Umbilical cord (tissue), 2 donors: Measurements from ENCODE around the gene AP1M1. TPM values are rescaled to one million over a fixed set of nuclear protein-coding genes. Genes with fewer than 3 reads are reported as not detected.
"Not testable (repeated sequence)": the region's sequence is repeated elsewhere in the genome, so short reads cannot be mapped to it uniquely, and the experiment has no call there.

ENCODE experiments used
- DNase-seq: peaks from one replicate; pipeline ENCODE4 v3.0.0-alpha.2; 2015; ENCODE audit warnings: low spot score
- total RNA-seq: library from RNA; depleted of rRNA; stranded (reverse); fragments of >200 nt; gene quantifications from one replicate; pipeline ENCODE4 v1.2.3, GENCODE V29; 2014; ENCODE audit warnings: low replicate concordance; ENCODE audit not compliant: insufficient read depth

The AP1M1 gene
- 16.1 TPM for total RNA-seq

- peak; percentile 99 for DNase-seq
Measured at GRCh38 chr19:16197622-16198369, at the start of gene AP1M1. AP1M1 (plus strand) TSS chr19:16197911; CDS start chr19:16198027, 116 bp downstream.

DNA sequence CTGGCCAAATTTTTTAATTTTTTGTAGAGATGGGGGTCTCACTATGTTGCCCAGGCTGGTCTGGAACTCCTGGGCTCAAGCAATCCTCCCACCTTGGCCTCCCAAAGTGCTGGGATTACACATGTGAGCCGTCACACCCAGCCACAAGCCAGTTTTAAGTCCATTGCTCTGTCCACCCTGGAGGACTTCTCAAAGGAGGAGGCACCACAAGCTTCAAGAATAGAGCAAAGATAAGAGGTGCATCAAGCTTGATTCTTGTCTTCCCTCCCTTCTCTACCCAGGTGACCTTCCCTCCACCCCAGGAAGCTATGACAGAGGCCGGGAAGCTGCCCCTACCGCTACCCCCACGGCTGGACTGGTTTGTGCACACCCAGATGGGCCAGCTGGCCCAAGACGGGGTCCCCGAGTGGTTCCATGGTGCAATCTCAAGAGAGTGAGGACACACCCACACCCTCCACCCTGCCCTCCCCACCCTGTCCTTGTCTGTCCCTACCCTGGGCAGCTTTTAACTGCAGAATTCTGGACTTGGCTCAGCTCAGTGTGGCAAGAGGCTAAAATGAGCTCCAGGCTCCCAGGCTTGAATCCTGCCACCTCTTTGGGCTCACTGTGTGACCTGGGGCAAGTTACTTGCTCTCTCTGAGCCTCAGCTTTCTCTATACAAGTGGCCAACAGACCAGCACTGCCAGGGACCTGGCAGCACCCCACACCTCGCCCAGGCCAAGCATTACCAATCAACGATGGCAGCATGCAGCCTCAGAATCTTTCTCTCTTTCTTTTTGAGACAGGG lies 49.1 kb upstream of the AP1M1 start:
- no peak for DNase-seq

- no peak for DNase-seq
Measured at GRCh38 chr19:16153582-16154336, 44.0 kb upstream of the AP1M1 start.

- DNase-seq: no peak
Measured at GRCh38 chr19:16154557-16154956, 43.2 kb upstream of the AP1M1 start.

GRCh38 chr19:16155128-16155527 lies 42.6 kb upstream of the AP1M1 start:
- no peak for DNase-seq

- no peak for DNase-seq
Measured at GRCh38 chr19:16156904-16157303, 40.8 kb upstream of the AP1M1 start.

- DNase-seq: no peak
Measured at GRCh38 chr19:16157601-16158000, 40.1 kb upstream of the AP1M1 start.

DNA sequence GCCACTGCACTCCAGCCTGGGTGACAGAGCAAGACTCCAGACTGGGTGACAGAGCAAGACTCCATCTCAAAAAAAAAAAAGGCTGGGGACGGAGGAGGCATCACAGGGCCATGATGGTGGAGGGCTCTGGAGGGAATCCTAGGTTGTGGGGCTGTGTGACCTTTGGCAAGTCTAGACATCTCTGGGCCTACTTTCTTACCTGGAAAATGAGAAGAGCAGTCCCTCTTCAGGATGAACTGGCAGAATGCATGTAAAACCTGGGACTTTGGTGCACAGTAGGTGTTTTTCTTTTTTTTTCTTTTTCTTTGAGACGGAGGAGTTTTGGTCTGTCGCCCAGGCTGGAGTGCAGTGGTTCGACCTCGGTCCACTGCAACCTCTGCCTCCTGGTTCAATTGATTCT lies 38.1 kb upstream of the AP1M1 start:
- DNase-seq: no peak

GRCh38 chr19:16160445-16160942 lies 37.2 kb upstream of the AP1M1 start:
- DNase-seq: no peak

GRCh38 chr19:16160943-16161560 lies 36.7 kb upstream of the AP1M1 start:
- DNase-seq: no peak

DNA sequence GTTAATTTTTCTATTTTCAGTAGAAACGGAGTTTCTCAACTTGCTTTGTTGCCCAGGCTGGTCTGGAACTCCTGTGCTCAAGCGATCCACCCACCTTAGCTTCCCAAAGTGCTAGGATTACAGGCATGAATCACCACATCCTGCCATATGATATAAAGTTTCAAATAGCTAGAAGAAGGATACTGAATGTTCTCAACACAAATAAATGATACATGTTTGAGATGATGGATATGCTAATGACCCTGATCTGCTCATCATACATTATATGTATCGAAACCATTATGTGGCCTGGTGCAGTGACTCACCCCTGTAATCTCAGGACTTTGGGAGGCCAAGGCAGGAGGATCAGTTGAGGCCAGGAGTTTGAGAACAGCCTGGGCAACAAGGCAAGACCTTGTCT lies 35.9 kb upstream of the AP1M1 start:
- peak; percentile 52 for DNase-seq

DNA sequence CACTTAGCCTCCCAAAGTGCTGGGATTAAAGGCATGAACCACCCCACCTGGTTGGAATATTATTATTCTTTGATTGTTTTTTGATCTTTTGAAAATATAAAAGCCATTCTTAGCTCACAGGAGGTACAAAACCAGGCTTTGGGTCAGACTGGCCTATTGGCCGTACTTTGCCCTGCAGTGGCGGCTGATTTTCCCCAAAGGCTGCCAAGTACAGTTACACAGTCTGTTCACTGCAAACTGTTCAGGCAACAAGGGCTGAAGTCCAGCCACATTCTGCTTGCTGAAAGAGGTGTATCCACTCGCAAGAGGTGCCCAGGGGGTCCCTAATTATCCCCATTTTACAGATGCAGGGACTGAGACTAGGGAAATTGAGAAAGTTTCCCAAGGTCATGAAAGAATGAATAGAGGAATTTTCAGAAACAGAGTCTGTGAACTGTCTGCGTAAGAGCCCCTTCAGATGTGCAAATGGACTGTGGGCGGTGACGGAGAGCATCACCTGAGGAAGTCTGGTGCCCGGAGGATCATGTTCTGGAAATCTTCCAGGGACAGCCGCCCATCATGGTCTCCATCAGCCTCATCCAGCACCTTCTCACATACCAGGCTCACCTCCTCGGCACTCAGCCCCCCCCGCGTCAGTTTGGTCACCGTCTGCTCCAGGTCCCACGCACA lies 33.4 kb upstream of the AP1M1 start:
- DNase-seq: no peak

DNA sequence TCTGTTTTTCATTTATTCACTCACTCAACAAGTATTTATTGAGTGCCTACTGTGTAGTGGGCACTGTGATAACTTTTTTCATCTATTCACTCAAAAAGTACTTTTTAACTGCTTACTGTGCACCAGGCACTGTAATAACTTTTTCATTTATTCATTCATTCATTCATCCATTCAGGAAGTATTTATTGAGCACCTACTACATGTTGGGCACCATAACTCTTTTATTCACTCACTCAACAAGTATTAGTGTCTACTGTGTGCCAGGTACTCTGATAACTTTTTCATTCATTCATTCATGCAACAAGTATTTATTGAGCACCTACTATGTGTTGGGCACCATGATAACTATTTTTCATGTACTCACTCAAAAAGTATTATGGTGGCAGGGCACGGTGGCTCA lies 31.3 kb upstream of the AP1M1 start:
- DNase-seq: no peak

DNA sequence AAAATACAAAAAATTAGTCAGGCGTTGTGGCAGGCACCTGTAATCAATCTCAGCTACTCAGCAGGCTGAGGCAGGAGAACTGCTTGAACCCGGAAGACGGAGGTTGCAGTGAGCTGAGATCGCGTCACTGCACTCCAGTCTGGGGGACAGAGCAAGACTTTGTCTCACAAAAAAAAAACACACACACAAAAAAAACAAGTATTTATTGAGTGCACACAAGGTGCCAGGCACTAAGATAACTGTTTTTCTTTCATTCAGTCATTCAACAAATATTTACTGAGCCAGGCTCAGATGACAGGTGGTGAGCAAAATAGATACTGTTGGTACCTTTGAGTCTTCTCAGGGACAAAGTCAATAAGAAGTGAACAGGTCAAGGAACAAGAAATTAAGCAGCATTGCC lies 30.7 kb upstream of the AP1M1 start:
- no peak for DNase-seq

- DNase-seq: no peak
Measured at GRCh38 chr19:16168465-16169081, 29.1 kb upstream of the AP1M1 start.

DNA sequence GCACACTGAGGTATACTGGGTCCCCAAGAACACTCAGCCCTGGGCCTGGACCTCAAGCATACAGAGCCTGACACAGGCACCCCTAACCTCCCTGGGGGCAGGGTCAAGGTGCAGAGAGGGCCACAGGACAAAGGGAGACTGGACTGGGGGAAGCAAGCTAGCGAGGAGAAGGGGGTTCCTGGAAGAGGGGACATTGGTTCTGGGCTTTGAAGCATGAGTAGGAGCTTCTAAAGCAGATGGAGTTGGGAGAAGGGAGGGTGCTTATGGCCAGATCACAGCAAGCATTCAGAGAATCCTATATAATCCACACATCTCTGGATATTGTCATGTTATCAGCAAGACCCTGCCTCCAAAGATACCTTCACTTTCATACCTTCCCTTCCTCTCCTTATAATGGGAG lies 27.6 kb upstream of the AP1M1 start:
- no peak for DNase-seq

GRCh38 chr19:16175954-16176353 lies 21.8 kb upstream of the AP1M1 start:
- no peak for DNase-seq

- DNase-seq: not testable (repeated sequence)
Measured at GRCh38 chr19:16178866-16179265, 18.8 kb upstream of the AP1M1 start.

DNA sequence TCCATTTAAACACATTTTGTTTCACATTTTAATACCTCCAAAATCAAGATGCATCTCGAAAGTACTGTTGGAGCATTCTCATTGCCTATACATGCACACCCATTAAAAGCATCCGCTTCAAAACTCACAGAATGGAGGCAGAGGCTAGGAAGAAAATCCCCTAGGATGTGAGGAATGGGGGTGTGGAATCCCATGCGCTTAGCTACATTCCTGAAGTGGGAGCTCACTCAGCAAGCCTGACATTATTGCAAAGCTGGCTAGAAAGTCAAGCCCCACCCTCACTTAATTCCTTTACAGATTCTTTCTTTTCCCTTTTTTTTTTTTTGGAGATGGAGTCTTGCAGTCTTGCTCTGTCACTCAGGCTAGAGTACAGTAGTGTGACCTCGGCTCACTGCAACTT lies 17.1 kb upstream of the AP1M1 start:
- DNase-seq: peak; percentile 96

GRCh38 chr19:16184665-16185122 lies 13.0 kb upstream of the AP1M1 start:
- DNase-seq: no peak
